Hematopoietic multipotent progenitor cell (in vitro differentiated cells): ENCODE data around the gene MGARP. TPM values are rescaled to one million over a fixed set of nuclear protein-coding genes. Genes with fewer than 3 reads are reported as not detected.
"Not testable (repeated sequence)": the region's sequence is repeated elsewhere in the genome, so short reads cannot be mapped to it uniquely, and the experiment has no call there.

Experiments used
- DNase-seq, 3 donors: peaks; one replicate each; pipeline ENCODE4 v3.0.0-alpha.2; 2011 to 2015; ENCODE audit warnings: low read depth in 2 of 3, low spot score in 2 of 3
- total RNA-seq: library from RNA; depleted of rRNA; stranded (reverse); fragments of >200 nt; gene quantifications from one replicate; pipeline ENCODE4 v1.2.3, GENCODE V29; 2012

MGARP gene
- total RNA-seq, 1 donor = not detected

DNA sequence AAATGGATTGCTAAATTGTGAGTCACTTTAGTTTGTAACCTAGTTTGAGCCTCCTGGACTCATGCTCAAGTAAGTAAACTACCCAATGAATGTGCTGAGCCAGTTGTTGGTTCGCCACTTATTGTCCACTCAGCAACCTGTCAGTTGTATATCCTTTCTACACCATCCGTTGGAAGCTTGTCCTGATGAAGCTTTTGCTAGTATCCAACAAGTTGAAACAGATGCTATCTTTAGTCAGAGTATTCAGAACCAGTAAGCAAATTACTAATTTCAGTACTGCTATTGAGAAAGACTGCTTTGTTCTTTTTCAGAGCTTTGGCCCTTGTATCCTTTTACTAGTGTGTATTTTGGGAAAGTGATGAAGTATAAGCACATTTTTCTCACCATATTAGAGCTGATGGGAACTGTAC, 17.0 kb upstream of the MGARP start:
- no peak for DNase-seq

DNA sequence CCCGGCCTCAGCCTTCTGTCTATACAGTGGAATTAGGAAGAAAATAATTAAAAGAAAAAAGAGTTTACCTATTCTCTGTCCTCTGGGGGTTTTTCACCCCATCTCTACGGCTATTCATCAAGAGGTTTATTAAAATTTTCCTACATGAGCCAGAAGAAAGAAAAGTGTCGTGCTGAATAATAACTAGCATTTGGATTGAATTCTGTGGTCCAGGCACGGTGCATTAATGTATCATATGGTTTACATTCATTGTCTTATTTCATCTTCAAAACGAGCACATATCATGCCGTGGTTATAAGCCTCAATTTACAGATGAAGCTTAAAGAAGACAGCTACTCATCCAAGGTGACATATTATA, 15.9 kb upstream of the MGARP start:
- no peak for DNase-seq

DNA sequence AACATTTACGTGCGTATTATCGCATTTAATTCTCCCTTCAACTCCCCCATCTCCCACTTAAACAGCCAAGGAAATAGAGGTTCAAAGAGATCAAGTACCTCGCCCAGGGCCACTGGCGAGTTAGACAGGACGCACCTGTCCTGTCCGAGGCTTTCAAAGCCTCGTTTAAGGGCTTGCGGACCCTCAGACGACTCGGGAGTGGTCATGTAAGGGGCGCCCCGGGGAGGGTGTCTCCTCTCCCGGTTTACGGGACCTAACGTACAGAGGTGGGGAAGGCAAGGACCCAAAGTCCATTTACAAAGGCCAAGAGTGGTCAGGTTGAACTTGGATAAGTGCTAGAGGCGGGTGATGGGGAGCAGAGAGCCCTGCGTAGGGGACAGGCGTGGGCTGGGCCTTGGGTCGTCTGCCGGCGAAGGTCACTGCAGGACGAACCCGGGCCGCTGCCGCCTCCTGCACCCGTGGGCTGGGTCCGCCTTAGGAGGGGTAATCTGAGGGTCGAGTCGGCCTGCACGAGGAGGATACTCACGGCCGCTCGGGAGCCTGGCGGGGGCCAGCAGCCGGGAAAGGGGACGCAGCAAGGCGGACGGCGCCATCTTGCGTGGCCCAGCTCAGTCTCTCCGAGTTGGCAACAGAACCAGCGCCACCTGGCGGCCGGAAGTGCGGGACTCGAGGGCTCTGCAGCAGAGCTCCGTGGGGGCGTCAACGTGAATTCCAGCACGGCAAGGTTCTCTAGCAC, 15.3 kb upstream of the MGARP start:
- DNase-seq = peak; percentile 96

DNA sequence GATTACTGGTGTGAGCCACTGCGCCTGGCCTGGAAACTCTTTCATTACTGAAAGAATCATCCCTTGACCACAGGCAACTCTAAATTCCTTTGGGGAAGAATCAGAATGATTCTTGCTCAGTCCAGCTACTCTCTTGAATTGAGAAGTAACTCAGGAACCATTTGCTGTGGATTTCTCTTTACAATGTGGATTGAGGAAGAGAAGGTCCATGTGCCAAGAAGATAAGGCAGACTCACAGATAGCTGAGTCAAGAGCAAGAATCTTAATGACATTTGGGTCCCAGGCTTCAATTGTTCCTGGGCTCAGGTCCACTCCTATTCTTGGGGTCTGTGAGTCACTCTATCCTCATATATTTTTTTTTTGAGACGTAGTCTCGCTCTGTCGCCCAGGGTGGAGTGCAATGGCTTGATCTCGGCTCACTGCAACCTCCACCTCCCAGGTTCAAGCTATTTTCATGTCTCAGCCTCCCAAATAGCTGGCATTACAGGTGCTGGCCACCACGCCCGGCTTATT, 6.2 kb upstream of the MGARP start:
- no peak for DNase-seq

DNA sequence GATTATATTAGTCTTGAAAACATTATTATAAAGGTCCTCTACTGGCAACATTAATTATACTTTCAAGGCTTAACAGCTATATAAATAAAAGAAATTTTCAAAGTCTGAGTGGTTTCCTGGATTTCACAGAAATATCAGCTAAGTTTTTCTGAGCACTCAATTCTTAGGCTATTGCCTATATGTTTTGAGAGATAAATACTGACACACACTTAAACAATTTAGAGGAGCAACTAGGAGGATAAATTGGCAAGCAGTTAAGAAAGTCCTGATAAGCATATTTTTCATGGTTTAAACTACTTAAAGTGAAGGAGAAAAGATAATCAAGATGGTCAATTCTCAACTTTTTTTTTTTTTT, 2.7 kb upstream of the MGARP start:
- no peak for DNase-seq

DNA sequence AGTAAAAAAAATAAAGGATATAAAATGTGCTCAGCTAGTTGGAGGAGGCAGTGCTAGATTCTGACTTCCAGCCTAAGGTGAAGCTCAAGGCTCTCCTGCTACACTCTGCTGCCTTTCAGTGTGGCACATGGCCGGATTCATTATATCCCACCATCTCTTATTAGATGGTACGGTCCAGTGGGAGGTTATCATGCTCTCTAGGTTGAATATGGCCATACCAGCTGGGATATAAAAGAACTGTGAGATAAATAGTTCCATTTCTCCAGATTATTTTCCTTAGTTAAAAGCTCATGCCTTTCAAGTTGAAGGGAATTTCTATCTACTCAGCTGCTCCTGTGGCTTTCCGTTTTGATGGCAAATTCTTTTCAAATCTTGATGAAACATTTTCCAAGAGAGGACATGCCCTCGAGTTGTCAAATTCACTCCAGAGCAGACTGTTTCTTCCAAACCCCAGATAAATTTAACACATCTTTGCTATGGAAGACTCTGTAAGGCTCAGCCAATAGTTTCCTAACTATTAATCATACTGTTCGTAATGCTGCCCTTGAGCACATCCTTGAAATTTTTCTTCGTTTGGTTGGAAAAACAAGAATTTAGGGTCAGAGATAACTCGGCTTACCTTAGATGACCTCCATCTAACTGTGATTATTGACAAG, 2.2 kb upstream of the MGARP start:
- no peak for DNase-seq

DNA sequence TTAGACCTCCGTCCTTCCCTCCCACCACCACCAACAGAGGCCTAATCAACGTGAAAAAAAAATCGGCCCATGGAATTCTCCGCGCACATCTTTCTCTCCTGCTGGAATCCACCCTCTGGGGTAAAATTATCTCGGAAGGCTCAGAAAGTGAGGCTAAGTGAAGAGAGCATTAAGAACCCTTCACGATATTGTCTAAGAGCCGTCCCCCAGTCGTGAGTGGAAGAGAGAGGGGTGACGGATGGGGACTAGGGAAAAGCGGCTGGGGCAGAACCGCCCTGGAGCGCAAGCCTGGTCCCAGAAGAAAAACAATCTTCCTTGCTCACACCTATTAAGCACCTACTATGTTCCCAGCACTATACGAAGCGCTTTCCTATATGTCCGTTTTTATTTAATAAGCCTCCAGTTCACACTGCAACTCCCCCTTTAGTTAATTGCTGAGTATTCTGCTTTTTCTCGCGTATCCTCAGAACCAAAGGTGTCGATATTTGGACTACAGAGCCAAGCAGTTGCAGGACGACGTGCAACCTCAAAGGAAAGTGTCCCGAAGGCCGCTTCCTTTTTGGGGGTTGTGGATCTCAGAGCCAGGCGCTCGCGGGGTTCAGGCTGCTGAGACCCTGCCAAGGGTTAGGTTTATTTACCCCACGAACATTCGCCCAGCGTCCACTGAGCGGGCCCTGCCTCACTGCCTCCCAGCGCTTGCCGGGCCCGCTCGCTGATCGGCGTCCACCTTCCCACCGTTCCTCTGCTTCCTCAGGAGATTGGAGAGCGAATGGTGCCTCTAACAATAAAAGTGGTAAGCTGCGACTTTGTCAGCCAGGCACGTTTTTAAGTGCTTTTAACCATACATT, 889 bp downstream of the MGARP start:
- DNase-seq = peak in 1 of 3 donors; percentile 25

DNA sequence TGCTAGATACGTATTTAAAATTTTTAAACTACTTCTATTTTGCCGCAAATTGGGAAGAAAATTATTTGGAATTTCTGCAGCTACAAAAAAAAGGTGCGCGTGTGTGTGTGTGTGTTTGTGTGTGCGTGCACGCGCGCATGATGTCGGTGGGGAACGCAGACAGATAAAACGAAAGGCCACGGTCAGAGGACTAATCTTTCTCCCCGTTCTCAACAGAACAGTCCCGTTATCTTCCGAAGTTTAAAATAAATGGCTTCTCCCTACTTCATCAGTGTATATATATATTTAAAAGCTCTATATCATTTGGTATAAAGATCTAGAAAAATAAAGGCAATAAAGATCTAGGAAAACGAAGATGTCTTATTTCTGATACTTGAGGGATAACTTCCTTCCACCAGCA, 1.5 kb downstream of the MGARP start:
- DNase-seq = peak in 1 of 3 donors; percentile 11

DNA sequence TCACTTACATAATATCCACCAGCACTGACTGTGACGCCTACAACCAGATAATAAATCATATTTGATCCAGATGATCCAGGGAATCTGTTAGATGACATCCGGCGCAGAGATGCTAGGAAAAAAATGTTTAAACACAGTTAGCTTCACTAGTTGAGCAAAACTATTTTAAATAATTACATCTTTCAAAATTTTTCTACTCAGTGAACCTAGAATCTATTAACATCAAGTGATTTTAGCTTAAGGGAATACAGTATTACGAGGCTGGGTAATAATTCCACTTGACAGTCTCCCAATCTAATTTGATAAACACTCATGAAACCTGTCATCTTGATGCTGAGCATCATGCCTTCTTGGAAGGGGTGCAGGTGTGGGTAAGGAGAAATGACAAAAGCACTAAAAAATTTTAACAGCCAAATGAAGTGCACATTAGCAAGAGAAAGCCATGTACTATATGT, 4.7 kb downstream of the MGARP start:
- no peak for DNase-seq

DNA sequence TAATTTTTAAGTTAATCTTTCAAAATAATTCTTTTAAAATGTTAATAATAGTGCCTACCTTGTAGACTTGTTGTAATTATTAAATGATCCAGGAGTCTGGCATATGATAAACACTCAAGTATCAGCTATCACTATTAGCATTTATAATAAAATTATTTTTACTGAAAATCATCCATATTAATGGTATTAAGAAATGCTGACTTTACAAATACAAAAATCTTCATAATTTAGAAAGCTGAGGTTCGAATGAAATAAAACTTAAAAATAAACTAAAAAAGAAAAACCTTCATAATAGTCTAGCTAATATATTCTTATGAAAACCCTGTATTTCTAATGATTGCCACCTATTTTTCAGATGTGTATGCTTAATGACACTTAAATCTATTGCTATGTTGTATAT, 5.2 kb downstream of the MGARP start:
- DNase-seq = no peak

DNA sequence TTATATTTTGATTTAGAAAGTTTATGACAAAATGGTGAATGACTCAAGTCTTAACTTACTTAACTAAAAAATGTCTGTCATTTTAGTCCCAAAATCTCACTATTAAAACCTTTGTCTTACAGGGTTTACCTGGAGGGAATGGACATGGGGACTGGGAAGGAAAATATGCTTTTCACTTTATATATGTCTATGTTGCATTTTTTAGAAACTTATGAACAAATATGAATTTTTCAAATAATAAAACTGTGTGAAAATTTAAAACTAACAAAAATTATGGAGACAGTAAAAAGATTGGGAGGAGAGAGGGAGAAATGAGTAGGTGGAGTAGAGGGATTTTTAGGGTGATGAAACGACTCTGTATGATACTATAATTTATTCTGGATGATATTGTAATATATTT, 6.2 kb downstream of the MGARP start:
- DNase-seq = no peak

DNA sequence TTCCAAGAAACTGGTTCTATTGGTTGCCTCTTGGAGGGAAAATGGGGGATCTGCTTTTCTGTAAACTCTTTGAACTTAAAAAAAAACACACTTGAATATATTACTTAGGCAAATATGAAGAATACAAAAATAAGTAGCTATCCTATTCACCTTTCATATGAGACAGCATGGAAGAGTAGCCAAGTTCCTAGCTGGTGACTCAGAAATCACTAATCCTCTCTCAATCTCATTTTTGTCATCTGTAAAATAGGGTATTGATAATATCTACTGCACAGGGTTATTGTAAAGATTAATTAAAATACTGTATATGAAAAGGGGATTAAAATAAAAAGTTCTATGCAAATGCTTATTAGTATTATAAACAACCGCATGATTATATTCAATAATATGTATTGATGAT, 12.7 kb downstream of the MGARP start:
- DNase-seq = no peak

DNA sequence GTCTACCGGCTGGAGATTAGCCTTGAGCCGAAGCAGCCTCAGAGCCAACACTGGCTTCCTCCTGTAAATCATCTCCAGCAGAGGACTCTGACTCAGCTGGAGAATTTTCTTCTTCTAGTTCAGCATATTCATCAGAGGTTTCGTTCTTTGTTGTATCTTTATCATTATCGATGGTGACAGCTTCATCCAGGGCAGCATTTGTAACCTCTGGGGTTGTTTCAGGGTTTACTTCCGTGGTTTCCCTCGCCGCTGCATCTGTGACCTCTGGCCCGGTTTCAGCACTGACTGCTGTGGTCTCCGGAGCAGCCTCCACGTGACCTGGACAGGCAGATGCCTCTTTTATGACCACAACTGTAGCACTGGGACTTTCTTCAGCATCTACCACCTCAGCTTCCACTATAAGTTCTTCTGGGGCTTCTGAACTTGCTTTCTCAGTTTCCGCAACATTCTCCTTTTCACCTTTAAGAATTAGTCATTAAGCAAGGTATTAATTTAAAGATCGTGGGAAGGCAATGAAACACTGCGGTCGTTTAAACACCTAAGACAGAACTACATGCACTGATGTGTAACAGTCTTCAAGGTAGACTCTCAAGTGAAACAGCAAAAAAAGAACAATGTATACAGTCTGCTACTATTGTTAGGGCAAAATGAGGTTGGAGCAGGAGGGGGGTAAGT, 13.3 kb downstream of the MGARP start:
- peak; percentile 28 to 81 (median 69) for DNase-seq

DNA sequence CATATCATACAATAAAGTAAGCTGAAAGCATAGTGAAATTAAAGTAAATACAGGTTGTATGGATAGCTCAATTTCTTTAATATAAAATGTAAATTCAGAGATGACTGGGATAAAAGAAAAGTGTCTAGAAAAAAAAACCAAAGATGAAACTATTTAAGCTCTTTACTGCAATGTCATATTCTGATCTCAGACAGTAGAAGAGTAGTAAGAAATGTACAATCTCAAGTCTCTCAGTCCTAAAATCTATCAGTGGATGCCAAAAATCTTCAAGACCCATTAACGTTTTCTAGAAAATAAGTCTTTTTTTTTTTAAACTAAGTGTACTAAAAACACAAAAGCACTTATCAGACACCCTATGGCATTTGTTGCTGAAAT, 13.8 kb downstream of the MGARP start:
- no peak for DNase-seq

DNA sequence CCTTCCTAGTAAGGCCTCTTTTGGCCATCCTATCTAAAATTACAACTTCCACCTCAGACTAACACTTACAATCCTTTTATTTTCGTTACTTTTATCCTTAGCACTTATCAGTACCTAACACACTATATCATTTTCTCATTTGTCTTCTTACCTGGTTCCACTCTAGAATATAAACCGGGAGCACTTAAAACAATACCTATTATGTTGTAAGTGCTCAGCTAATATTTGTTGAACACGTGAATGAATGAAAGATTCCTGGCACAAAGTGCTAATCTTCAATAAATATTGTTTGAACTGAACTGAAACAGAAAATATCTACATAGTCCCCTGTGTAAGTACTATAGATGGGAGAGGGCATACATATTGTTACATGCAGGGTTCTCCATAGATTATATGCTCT, 14.4 kb downstream of the MGARP start:
- DNase-seq = no peak

DNA sequence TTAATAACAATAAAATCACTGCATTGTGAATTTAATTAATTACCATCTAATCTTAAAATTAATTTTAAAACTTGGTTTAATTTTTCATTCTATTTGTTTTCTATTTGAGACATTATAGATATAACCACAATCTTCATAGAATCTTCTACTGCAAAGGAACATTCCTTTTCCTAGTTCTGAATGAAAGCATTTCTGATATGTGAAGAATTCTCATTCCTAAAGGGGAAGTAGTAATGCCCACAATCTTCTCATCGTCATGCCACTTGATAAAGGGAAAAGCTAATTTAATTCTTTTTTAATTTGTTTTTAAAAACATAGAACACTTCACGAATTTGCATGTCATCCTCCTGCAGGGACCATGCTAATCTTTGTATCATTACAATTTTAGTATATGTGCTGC, 23.7 kb downstream of the MGARP start:
- no peak for DNase-seq

DNA sequence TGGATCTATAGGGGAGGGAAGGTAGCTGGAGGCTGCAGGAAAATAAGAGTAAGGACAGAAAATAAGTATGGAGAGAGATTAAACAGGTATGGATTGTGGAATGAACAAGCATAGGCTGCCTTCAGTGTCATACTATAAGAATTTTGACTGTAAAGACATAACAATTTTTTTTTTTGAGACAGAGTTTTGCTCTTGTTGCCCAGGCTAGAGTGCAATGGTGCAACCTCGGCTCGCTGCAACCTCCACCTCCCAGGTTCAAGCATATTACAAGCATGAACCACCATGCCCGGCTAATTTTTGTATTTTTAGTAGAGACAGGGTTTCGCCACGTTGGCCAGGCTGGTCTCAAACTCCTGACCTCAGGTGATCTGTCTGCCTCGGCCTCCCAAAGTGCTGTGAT, 24.4 kb downstream of the MGARP start:
- not testable (repeated sequence) for DNase-seq

DNA sequence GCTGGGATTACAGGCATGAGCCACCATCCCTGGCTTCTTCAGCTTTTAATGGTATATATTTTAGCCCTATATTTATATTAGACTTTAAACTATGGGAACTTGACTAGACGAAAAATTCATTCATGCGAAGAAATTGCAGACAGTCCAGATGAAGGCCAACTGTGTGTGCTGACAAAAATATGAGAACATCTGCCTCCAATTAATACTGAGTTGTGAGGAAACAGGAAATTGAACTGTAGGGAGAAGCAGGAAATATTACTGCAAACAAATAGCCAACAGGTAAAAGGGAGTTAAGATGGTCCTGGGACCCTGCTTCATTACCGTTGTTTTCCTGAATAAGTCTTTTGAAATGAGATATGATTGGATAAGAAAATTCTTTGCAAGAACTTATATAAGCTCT, 26.3 kb downstream of the MGARP start:
- DNase-seq = no peak

DNA sequence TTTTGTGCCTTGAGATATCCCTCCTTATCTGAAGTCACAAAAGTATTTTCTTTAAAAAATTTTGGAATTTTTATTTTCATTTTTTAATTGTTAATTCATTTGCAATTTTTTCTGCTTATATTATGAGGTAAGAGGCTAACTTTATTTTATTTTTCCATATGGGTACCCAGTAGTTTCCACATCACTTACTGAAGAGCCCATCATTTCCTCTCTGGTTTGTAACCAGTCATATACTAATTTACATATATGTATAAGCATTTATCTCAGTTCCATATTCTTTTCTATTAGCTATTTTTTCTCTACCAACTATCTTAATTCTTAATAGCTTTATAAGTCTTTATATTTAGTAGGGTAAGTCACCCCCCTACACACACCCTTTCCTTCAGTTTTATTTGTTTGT, 27.0 kb downstream of the MGARP start:
- DNase-seq = no peak

DNA sequence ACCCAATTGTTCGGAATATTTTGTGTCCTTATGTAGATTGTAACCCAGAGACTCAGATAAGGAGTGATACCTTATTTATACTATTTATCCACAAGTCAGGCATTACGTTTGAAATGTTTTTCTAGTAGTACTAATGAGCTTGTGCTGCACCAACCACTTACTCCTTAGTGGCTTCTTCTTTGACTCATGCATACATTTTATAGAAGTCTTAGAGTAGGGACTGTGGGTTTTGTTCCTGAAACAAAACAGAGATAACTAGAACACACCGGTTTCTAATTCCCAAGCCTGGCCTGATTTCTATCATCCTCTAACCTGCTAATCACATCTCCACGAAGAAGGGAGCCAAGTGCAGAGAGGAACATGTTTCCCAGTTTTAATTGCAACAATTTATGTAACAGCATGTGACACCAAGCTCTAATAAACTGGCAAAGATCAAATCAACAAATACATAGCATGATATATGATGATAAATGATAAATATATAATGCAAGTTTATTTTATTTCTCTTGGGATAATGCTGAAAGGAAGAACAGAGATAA, 32.3 kb downstream of the MGARP start:
- DNase-seq = no peak

DNA sequence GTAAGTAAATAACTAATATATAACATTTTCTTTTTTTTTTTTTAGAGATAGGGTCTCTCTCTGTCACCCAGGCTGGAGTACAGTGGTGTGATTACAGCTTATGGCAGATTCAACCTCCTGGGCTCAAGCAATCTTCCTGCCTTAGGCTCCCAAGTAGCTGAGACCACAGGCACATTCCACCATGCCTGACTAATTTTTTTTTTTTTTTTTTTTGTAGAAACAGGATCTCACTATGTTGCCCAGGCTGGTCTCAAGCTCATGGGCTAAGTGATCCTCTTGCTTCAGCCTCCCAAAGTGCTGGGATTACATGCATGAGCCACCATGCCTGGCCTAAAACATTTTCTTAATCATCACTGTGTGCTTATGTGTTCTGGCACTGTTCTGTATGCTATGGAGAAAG, 32.8 kb downstream of the MGARP start:
- DNase-seq = no peak
